NT2/D1 (cell line): ENCODE results near the gene DPF1.

ENCODE experiments used
- SUZ12 ChIP-seq: IDR thresholded peaks from 2 replicates; pipeline ENCODE4 v1.6.1; 2011; ENCODE audit not compliant: insufficient read length, insufficient read depth; ENCODE audit errors: extremely low read depth
- YY1 ChIP-seq: IDR thresholded peaks from 2 replicates; pipeline ENCODE4 v1.6.1; 2011; ENCODE audit not compliant: insufficient read length, insufficient read depth
- ZNF274 ChIP-seq: IDR thresholded peaks from 2 replicates; pipeline ENCODE4 v1.6.1; 2011; ENCODE audit warnings: mild to moderate bottlenecking, low read depth, low read length

DNA sequence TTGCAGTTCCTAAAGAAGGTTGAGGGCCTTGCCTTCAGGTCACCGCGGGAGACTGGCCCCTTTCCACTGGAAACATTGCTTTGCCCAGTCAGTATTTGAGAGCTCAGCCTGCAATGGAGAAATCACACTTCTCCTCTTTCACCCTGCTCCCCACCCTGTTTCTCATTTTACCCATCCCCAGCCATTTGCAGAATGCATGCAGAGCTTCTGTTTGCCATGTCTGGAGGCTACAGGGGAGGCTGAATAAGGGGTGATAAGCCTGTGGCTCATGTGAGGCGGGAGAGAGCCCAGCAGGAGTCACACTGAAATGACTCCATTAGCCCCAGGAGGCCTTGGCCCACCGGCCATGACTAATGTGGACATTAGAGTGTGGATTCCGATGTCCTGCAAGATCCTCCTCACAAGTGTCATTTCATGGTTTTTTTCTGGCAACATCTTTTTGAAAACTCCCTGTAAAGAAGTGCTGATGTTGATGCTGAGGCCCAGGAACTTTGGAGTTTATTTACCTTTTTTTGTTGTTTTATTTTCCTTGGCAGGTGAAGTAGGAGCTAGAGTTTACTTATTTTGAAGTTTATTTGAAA is 46.7 kb upstream of the DPF1 start:
- TF ChIP-seq ZNF274, result no peak
- no peak for TF ChIP-seq YY1
- no peak for TF ChIP-seq SUZ12
